GM23338 (cell line): ENCODE measurements around the gene SLC15A1. TPM values are rescaled to one million over a fixed set of nuclear protein-coding genes. Genes with fewer than 3 reads are reported as not detected.

Experiments used
- ATAC-seq: fragments of 200-7000 bp; cut with Tn5 transposase; 3 replicates; pipeline ENCODE4 v1.9.1; 2020
- DNase-seq: peaks from one replicate; pipeline ENCODE4 v3.0.0-alpha.2; 2015; ENCODE audit warnings: low spot score
- H2AFZ ChIP-seq: fragments of 200-600 bp; sonication (generic); 2 replicates; pipeline ENCODE4 v1.8.0; 2016; ENCODE audit warnings: antibody characterized with exemption, mild to moderate bottlenecking, moderate library complexity
- H3F3A ChIP-seq: fragments of 200-600 bp; sonication (generic); replicated peaks from 2 replicates; pipeline ENCODE4 v1.8.0; 2017; ENCODE audit warnings: antibody characterized with exemption, mixed run types, low read depth
- H3K27ac ChIP-seq: fragments of 200-600 bp; sonication (generic); 2 replicates; pipeline ENCODE4 v1.6.1; 2016; ENCODE audit warnings: low read depth
- H3K27me3 ChIP-seq: fragments of 200-600 bp; sonication (generic); 2 replicates; pipeline ENCODE4 v1.8.0; 2016; ENCODE audit warnings: mild to moderate bottlenecking, mixed run types, moderate library complexity; ENCODE audit not compliant: insufficient read depth
- H3K36me3 ChIP-seq: fragments of 200-600 bp; sonication (generic); 2 replicates; pipeline ENCODE4 v1.8.0; 2016; ENCODE audit warnings: mild to moderate bottlenecking; ENCODE audit not compliant: insufficient read depth
- H3K4me1 ChIP-seq: fragments of 200-600 bp; sonication (generic); 2 replicates; pipeline ENCODE4 v1.8.0; 2016; ENCODE audit warnings: mild to moderate bottlenecking, moderate library complexity; ENCODE audit not compliant: insufficient read depth
- H3K4me2 ChIP-seq: fragments of 200-600 bp; sonication (generic); 2 replicates; pipeline ENCODE4 v1.7.1; 2017; ENCODE audit warnings: mixed run types
- H3K4me3 ChIP-seq: fragments of 200-600 bp; sonication (generic); 2 replicates; pipeline ENCODE4 v1.6.1; 2016; ENCODE audit warnings: mixed run types
- H3K79me2 ChIP-seq: fragments of 200-600 bp; sonication (generic); replicated peaks from 2 replicates; pipeline ENCODE4 v1.8.0; 2017; ENCODE audit warnings: mild to moderate bottlenecking; ENCODE audit not compliant: insufficient read depth
- H3K9me2 ChIP-seq: fragments of 200-600 bp; sonication (generic); 2 replicates; pipeline ENCODE4 v1.8.0; 2017; ENCODE audit not compliant: insufficient read depth
- H4K20me1 ChIP-seq: fragments of 200-600 bp; sonication (generic); replicated peaks from 2 replicates; pipeline ENCODE4 v1.8.0; 2017; ENCODE audit warnings: mild to moderate bottlenecking; ENCODE audit not compliant: insufficient read depth
- H3K27ac Mint-ChIP-seq: 2 replicates; pipeline ENCODE4 v1.8.0; 2020; ENCODE audit warnings: inconsistent platforms, mild to moderate bottlenecking, moderate library complexity, mixed read lengths
- H3K27me3 Mint-ChIP-seq: 3 replicates; pipeline ENCODE4 v1.8.0; 2022; ENCODE audit warnings: low read depth, mild to moderate bottlenecking, moderate library complexity, mixed read lengths, inconsistent platforms; ENCODE audit not compliant: insufficient read depth, poor library complexity
- H3K36me3 Mint-ChIP-seq: 3 replicates; pipeline ENCODE4 v1.8.0; 2021; ENCODE audit warnings: low read depth, mild to moderate bottlenecking, inconsistent platforms, moderate library complexity, mixed read lengths
- H3K4me1 Mint-ChIP-seq: 3 replicates; pipeline ENCODE4 v1.8.0; 2020; ENCODE audit warnings: mild to moderate bottlenecking, inconsistent platforms, mixed read lengths
- H3K4me3 Mint-ChIP-seq: 3 replicates; pipeline ENCODE4 v1.8.0; 2021; ENCODE audit warnings: moderate library complexity, mild to moderate bottlenecking, inconsistent platforms, mixed read lengths
- H3K9me3 Mint-ChIP-seq: 3 replicates; pipeline ENCODE4 v1.8.0; 2020; ENCODE audit warnings: moderate library complexity, mild to moderate bottlenecking, inconsistent platforms, mixed read lengths
- CREB1 ChIP-seq: fragments of 250-450 bp; sonication (Bioruptor Pico); IDR thresholded peaks from 2 replicates; pipeline ENCODE4 v1.5.0; 2020; ENCODE audit warnings: low read depth, mild to moderate bottlenecking, moderate library complexity
- CTCF ChIP-seq, 2 experiments: fragments of 200-600 bp in 1 of 2; sonication (generic) in 1 of 2; conservative IDR thresholded peaks; 2 replicates each; pipeline versions ENCODE4 v1.5.1 to v1.6.1; 2016 to 2017; ENCODE audit warnings: antibody characterized with exemption in 2 of 2, low read depth in 2 of 2, mild to moderate bottlenecking in 2 of 2, moderate library complexity in 1 of 2
- ETS1 ChIP-seq: IDR thresholded peaks from 2 replicates; pipeline ENCODE4 v1.6.1; 2016; ENCODE audit warnings: antibody characterized with exemption
- EZH2 ChIP-seq: fragments of 200-600 bp; sonication (generic); IDR thresholded peaks from one replicate; pipeline ENCODE4 v1.8.0; 2017; ENCODE audit warnings: antibody characterized with exemption, mild to moderate bottlenecking, low read depth; ENCODE audit not compliant: unreplicated experiment
- EZH2phosphoT487 ChIP-seq: fragments of 200-600 bp; sonication (generic); IDR thresholded peaks from one replicate; pipeline ENCODE4 v1.8.1; 2018; ENCODE audit warnings: antibody characterized with exemption; ENCODE audit not compliant: unreplicated experiment
- NANOG ChIP-seq: IDR thresholded peaks from 2 replicates; pipeline ENCODE4 v1.6.1; 2016; ENCODE audit warnings: antibody characterized with exemption, borderline replicate concordance
- POLR2AphosphoS5 ChIP-seq: IDR thresholded peaks from 2 replicates; pipeline ENCODE4 v1.6.1; 2016; ENCODE audit warnings: antibody characterized with exemption, low read depth
- STAT1 ChIP-seq: IDR thresholded peaks from one replicate; pipeline ENCODE4 v1.6.1; 2016; ENCODE audit warnings: antibody characterized with exemption; ENCODE audit not compliant: unreplicated experiment
- ZNF114 ChIP-seq: fragments of 250-450 bp; sonication (Bioruptor Pico); IDR thresholded peaks from 2 replicates; pipeline ENCODE4 v1.5.0; 2020; ENCODE audit warnings: mild to moderate bottlenecking, moderate library complexity
- ZNF331 ChIP-seq: fragments of 250-450 bp; sonication (Bioruptor Pico); IDR thresholded peaks from 2 replicates; pipeline ENCODE4 v1.5.0; 2020; ENCODE audit warnings: low read depth, mild to moderate bottlenecking, moderate library complexity
- ZNF462 ChIP-seq: fragments of 250-450 bp; sonication (Bioruptor Pico); IDR thresholded peaks from 2 replicates; pipeline ENCODE4 v1.5.0; 2020; ENCODE audit warnings: mild to moderate bottlenecking, moderate library complexity
- polyA plus RNA-seq: library from polyadenylated mRNA; unstranded; fragments of >200 nt; fragmentation: Nextera tagmentation; extraction: Ambion mirVana; gene quantifications from 2 replicates; pipeline ENCODE4 v1.2.1, GENCODE V29; 2016
- total RNA-seq: library from RNA; depleted of rRNA; stranded (reverse); fragments of >200 nt; shearing (Covaris generic); gene quantifications from 2 replicates; pipeline ENCODE4 v1.2.3, GENCODE V29; 2014

SLC15A1 gene
- total and polyA plus RNA-seq, 2 experiments from 2014 or later = 1.6 to 3.0 TPM

GRCh38 chr13:98717891-98718290 lies 34.6 kb downstream of the SLC15A1 start:
- no peak overlapping the region for H3K27ac ChIP-seq
- H3K9me2 ChIP-seq = no peaks in the 10 kb centered on the region
- no peak overlapping the region for H3K4me3 ChIP-seq
- no peak for TF ChIP-seq CTCF (conservative IDR thresholded peaks at IDR 0.05; ENCODE audit: low read depth in 2 of 2)
- TF ChIP-seq ZNF331 (CRISPR knock-in tag) = no peak
- TF ChIP-seq EZH2 = no peak
- no peak for TF ChIP-seq POLR2AphosphoS5
- TF ChIP-seq STAT1 = no peak
- no peak for TF ChIP-seq ETS1
- no peak for TF ChIP-seq ZNF114
- ATAC-seq = no peak
- Mint-ChIP-seq H3K9me3 (no peaks in the 10 kb centered on the region), H3K27ac (no peak overlapping the region), H3K36me3 (no peaks in the 10 kb centered on the region), H3K4me3 (no peak overlapping the region), H3K4me1 (no peaks in the 10 kb centered on the region), H3K27me3 (no peaks in the 10 kb centered on the region)
- no peak overlapping the region for H3K4me2 ChIP-seq
- H3F3A ChIP-seq = no peaks in the 10 kb centered on the region
- H4K20me1 ChIP-seq = no peaks in the 10 kb centered on the region
- DNase-seq = no peak
- H3K79me2 ChIP-seq = no peaks in the 10 kb centered on the region
- H3K4me1 ChIP-seq = no peaks in the 10 kb centered on the region
- no peaks in the 10 kb centered on the region for H3K27me3 ChIP-seq
- no peak overlapping the region for H2AFZ ChIP-seq
- no peaks in the 10 kb centered on the region for H3K36me3 ChIP-seq

GRCh38 chr13:98717256-98717655 lies 35.2 kb downstream of the SLC15A1 start:
- Histone ChIP-seq H3K4me2 (no peak overlapping the region), H3F3A (no peaks in the 10 kb centered on the region), H3K36me3 (no peaks in the 10 kb centered on the region), H3K4me3 (no peak overlapping the region), H3K9me2 (no peaks in the 10 kb centered on the region), H4K20me1 (no peaks in the 10 kb centered on the region), H3K4me1 (no peaks in the 10 kb centered on the region), H3K79me2 (no peaks in the 10 kb centered on the region), H3K27me3 (no peaks in the 10 kb centered on the region), H3K27ac (no peak overlapping the region), H2AFZ (no peak overlapping the region)
- no peaks in the 10 kb centered on the region for H3K4me1 Mint-ChIP-seq
- no peak for ATAC-seq
- no peaks in the 10 kb centered on the region for H3K36me3 Mint-ChIP-seq
- H3K9me3 Mint-ChIP-seq = no peaks in the 10 kb centered on the region
- no peak for DNase-seq
- no peaks in the 10 kb centered on the region for H3K27me3 Mint-ChIP-seq
- no peak for TF ChIP-seq ZNF462 (CRISPR knock-in tag)
- TF ChIP-seq POLR2AphosphoS5 = no peak
- TF ChIP-seq NANOG = no peak
- no peak for TF ChIP-seq ZNF331 (CRISPR knock-in tag)
- TF ChIP-seq EZH2phosphoT487 = no peak
- TF ChIP-seq CREB1 (CRISPR knock-in tag) = no peak
- no peak overlapping the region for H3K4me3 Mint-ChIP-seq
- H3K27ac Mint-ChIP-seq = no peak overlapping the region
